ENCODE data around the gene KRT75.

GRCh38 chr12:52392465-52393007, 41.6 kb downstream of the KRT75 start:
- TF ChIP-seq, protein P1, sequence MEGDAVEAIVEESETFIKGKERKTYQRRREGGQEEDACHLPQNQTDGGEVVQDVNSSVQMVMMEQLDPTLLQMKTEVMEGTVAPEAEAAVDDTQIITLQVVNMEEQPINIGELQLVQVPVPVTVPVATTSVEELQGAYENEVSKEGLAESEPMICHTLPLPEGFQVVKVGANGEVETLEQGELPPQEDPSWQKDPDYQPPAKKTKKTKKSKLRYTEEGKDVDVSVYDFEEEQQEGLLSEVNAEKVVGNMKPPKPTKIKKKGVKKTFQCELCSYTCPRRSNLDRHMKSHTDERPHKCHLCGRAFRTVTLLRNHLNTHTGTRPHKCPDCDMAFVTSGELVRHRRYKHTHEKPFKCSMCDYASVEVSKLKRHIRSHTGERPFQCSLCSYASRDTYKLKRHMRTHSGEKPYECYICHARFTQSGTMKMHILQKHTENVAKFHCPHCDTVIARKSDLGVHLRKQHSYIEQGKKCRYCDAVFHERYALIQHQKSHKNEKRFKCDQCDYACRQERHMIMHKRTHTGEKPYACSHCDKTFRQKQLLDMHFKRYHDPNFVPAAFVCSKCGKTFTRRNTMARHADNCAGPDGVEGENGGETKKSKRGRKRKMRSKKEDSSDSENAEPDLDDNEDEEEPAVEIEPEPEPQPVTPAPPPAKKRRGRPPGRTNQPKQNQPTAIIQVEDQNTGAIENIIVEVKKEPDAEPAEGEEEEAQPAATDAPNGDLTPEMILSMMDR (conservative IDR thresholded peaks at IDR 0.05; ENCODE audit: low read depth, low read length), result no peak
- no peak for TF ChIP-seq EZH2 (IDR thresholded peaks at IDR 0.05; ENCODE audit: borderline replicate concordance, low read depth, low read length, poor library complexity, severe bottlenecking)

All from A673 (cell line).